ENCODE measurements around the gene DNER. TPM values are rescaled to one million over a fixed set of nuclear protein-coding genes. Genes with fewer than 3 reads are reported as not detected.

The DNER gene
- total RNA-seq, 4 donors from 2014 or later, result 0.41 to 2.6 (median 1.2) TPM

DNA sequence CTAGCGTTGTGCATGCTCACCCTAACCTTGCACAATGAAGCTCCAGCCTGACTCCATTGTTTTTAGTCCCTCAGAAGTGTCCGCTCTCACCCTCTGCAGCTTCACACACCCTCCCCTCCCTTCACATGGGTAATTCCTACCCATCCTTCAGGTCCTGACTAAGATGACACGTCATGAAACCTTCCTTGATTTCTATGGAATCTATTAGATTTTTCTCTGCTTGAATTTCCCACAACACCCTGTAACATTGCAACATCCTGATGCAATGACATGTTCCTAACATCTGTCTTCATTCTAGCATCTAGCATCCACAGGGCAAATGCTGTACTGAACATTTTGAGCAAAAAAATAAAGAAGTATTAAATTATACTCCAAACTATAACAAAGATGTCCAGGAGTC lies 366.2 kb downstream of the DNER start:
- in situ Hi-C loops (cut with MboI; ENCODE audit: low sequenced_read_pairs in 4 of 4) (no loop called here), intact Hi-C loops (cut with DNase I; ENCODE audit: low total_unique reads) (no loop called here)
- no peaks in the 10 kb centered on the region for H3K4me1 ChIP-seq
- H3K27ac ChIP-seq, result no peak overlapping the region
- no peak for TF ChIP-seq POLR2A (IDR thresholded peaks at IDR 0.05)
- TF ChIP-seq, protein P1, sequence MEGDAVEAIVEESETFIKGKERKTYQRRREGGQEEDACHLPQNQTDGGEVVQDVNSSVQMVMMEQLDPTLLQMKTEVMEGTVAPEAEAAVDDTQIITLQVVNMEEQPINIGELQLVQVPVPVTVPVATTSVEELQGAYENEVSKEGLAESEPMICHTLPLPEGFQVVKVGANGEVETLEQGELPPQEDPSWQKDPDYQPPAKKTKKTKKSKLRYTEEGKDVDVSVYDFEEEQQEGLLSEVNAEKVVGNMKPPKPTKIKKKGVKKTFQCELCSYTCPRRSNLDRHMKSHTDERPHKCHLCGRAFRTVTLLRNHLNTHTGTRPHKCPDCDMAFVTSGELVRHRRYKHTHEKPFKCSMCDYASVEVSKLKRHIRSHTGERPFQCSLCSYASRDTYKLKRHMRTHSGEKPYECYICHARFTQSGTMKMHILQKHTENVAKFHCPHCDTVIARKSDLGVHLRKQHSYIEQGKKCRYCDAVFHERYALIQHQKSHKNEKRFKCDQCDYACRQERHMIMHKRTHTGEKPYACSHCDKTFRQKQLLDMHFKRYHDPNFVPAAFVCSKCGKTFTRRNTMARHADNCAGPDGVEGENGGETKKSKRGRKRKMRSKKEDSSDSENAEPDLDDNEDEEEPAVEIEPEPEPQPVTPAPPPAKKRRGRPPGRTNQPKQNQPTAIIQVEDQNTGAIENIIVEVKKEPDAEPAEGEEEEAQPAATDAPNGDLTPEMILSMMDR (IDR thresholded peaks at IDR 0.05 in 4 of 5, conservative IDR thresholded peaks at IDR 0.05 in 1 of 5), result no peak
- H3K9me3 ChIP-seq, result no peaks in the 10 kb centered on the region
- no peaks in the 10 kb centered on the region for H3K36me3 ChIP-seq
- no peaks in the 10 kb centered on the region for H3K27me3 ChIP-seq
- no peak for ATAC-seq
- no peak overlapping the region for H3K4me3 ChIP-seq
- no peak for DNase-seq

DNA sequence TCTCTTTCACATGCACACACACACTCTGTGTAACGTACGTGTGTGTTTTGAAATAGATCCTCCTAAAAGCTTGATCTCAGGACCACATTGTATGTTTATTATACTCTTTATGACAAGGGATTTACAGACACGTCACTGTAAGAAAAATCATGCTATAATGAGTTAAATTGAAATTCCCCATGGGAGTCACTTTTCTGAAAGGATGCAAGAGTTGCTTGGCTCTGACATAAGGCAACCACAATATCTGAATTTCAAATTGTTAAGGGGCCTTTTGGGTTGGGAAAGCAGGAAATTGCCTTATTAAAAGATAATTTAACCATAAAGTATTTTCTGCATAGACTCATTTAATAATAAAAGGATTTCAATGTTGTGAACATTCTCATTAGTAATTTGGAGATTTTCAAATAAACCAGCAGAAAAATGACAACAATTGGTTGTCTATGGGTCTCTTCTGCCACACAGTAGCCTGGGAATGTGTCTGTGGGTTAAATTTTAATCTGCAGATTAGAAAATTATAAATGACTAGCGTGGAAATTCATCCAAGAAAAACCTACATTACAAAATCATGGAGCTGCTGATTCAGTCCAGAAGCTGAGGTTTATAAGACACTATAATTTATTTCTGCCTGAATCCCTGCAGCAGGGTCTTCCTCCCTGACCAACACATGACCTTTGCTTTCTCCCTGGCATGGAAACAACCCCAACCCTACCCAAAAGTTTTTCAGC lies 367.4 kb downstream of the DNER start:
- Histone ChIP-seq H3K36me3 (no peaks in the 10 kb centered on the region), H3K4me1 (no peaks in the 10 kb centered on the region), H3K4me3 (no peak overlapping the region), H3K27me3 (no peaks in the 10 kb centered on the region), H3K9me3 (no peaks in the 10 kb centered on the region), H3K27ac (no peak overlapping the region)
- DNase-seq (no peak), ATAC-seq (no peak)
- in situ Hi-C loops (cut with MboI; ENCODE audit: low sequenced_read_pairs in 4 of 4) (no loop called here), intact Hi-C loops (cut with DNase I; ENCODE audit: low total_unique reads) (no loop called here)
- TF ChIP-seq, protein P1 (IDR thresholded peaks at IDR 0.05 in 4 of 5, conservative IDR thresholded peaks at IDR 0.05 in 1 of 5), result no peak
- no peak for TF ChIP-seq POLR2A (IDR thresholded peaks at IDR 0.05)

DNA sequence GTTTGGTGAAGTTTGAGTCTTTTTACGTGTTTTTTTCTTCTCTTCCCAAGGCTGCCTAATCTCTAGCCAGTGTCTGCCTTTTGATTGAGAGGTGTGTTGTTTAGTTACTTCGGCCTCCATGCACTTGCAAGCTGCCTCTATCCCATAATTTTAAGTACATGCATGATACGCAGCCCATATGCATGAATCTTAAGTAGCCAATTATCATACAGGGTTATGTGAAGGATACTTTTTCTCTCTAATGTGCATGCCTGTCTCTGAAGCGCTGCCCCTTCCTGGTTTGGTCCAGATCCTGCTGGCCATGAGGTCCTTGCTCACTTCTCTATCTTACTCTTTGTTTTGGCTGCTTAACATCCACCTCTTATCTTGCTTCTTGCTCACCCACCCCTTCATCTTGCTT lies 369.4 kb downstream of the DNER start:
- Histone ChIP-seq H3K4me1 (no peaks in the 10 kb centered on the region), H3K4me3 (no peak overlapping the region), H3K36me3 (no peaks in the 10 kb centered on the region), H3K9me3 (no peaks in the 10 kb centered on the region), H3K27ac (no peak overlapping the region), H3K27me3 (no peaks in the 10 kb centered on the region)
- no peak for TF ChIP-seq POLR2A (IDR thresholded peaks at IDR 0.05)
- TF ChIP-seq, protein P1 (IDR thresholded peaks at IDR 0.05 in 4 of 5, conservative IDR thresholded peaks at IDR 0.05 in 1 of 5), result no peak
- DNase-seq, result no peak
- intact Hi-C loops (cut with DNase I; ENCODE audit: low total_unique reads), result no loop called here
- in situ Hi-C loops (cut with MboI; ENCODE audit: low sequenced_read_pairs in 4 of 4), result no loop called here
- ATAC-seq, result no peak

DNA sequence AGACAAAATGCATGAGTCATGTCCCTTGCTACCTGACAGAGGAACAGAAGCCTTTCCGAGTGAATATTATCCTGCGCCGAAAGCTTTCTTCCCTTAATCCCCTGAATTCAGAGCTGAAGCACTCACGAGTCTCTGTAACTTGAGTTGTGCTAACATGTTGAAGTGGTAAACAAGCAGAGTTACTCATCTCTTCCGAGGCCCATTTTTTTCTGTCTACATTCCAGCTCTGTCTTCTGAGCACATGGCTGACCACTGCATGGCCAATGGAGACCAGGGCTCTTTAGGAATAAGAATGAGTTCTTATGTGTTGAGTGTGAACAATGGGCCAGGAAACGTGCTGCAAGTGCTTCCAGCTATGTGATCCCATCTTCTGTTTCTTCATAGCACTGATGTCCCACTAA lies 370.2 kb downstream of the DNER start:
- ATAC-seq, result no peak
- Histone ChIP-seq H3K4me1 (no peaks in the 10 kb centered on the region), H3K36me3 (no peaks in the 10 kb centered on the region), H3K9me3 (no peaks in the 10 kb centered on the region), H3K27ac (no peak overlapping the region), H3K27me3 (no peaks in the 10 kb centered on the region), H3K4me3 (no peak overlapping the region)
- in situ Hi-C loops (cut with MboI; ENCODE audit: low sequenced_read_pairs in 4 of 4) (no loop called here), intact Hi-C loops (cut with DNase I; ENCODE audit: low total_unique reads) (no loop called here)
- no peak for TF ChIP-seq POLR2A (IDR thresholded peaks at IDR 0.05)
- TF ChIP-seq, protein P1 (IDR thresholded peaks at IDR 0.05 in 4 of 5, conservative IDR thresholded peaks at IDR 0.05 in 1 of 5), result no peak
- no peak for DNase-seq

DNA sequence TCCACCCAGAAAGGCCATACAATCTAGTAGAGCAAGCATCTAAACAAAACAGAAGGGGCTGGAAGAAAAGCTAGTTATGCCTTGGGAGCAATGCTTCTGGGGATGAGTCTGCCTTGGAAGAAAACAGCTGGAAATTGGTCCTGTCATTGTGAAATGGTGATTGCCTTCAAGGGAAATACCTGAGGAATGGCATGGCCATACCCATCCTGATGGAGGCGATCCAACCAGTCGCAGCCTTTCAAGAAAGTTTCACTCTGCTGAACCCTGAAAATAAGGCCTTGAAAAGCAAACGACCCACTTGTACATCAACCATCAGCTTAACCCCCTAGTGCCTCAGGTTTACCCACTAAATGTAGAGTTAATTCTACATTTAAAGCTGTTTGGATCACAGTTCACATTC lies 370.7 kb downstream of the DNER start:
- no peak for TF ChIP-seq POLR2A (IDR thresholded peaks at IDR 0.05)
- TF ChIP-seq, protein P1 (IDR thresholded peaks at IDR 0.05 in 4 of 5, conservative IDR thresholded peaks at IDR 0.05 in 1 of 5), result no peak
- no peak overlapping the region for H3K27ac ChIP-seq
- in situ Hi-C loops (cut with MboI; ENCODE audit: low sequenced_read_pairs in 4 of 4), result no loop called here

More for the DNA sequence above, 370.7 kb downstream of the DNER start:
- H3K36me3 ChIP-seq, result no peaks in the 10 kb centered on the region
- no peak for DNase-seq
- intact Hi-C loops (cut with DNase I; ENCODE audit: low total_unique reads), result no loop called here
- no peak overlapping the region for H3K4me3 ChIP-seq
- H3K27me3 ChIP-seq, result no peaks in the 10 kb centered on the region
- H3K9me3 ChIP-seq, result no peaks in the 10 kb centered on the region
- H3K4me1 ChIP-seq, result no peaks in the 10 kb centered on the region
- no peak for ATAC-seq

Measured in gastrocnemius medialis (tissue), 4 donors.